HG02610 (cell line): ENCODE data around the gene VILL.

Experiments used
- ATAC-seq: cut with Tn5 transposase; IDR thresholded peaks from one replicate; pipeline ENCODE4 v1.9.1; 2021; ENCODE audit warnings: mild to moderate bottlenecking, moderate library complexity; ENCODE audit not compliant: unreplicated experiment

Gene VILL

DNA sequence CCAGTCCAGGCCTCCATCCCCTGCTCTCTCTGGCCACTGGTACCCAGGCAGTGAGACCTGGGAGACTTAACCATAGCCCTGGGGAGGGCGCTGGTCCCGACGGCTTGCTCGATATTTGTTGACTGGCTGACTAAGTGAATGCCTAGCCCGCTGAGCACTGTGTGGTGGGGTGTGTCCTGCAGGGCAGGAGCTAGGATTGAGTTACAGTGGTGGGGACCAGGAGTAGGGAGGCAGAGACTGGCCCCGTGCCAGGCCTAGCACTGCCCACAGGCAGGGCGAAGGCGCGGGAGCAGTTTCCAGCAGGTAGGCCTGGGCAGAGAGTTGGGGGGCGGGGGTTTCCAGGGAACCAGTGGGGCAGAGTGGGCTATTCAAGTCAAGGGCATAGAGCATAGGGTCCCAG, at the start of gene VILL:
Gene VILL, plus strand, starts transcription at position 260 of the 400 bp plus-strand sequence. CDS start 2,887 bp downstream, outside the sequence.
- no peak for ATAC-seq

DNA sequence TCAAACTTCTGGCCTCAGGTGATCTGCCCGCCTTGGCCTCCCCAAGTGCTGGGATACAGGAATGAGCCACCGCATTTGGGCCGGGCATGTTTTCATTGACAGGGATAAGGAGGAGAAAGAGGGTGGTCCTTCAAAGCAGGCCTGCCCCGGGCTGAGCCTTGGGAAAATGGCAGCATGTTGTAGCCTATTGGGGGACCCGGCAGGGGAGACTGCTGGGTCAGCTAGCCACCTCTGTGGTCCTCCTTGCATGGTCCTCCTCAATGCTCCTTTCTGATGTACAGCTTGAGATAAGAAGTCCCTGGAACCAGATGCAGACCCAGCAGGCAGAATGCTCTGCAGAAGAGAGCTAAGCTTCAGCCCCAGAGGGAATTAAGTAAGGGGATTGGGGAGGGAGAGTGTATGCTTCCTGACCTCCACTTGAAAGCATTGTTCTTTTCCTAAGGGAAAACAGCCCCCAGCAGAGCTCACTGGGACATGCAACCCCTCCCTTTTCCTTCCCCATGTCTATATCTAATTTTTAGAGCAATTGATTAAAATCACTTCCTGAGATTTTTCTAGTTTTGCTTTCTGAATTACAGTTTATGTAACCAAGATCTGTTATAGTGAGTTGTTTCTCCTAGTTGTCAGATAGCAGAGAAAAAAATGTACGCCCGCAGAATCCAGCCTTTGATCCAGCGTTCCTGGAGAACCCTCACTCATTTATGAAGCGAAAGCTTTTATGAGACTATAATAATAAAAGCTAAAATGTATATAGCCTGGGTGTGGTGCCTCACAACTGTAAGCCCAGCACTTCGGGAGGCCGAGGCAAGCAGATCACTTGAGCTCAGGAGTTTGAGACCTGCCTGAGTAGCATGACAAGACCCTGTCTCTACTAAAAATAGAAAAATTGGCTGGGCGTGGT, 48.7 kb upstream of the VILL start:
- no peak for ATAC-seq

DNA sequence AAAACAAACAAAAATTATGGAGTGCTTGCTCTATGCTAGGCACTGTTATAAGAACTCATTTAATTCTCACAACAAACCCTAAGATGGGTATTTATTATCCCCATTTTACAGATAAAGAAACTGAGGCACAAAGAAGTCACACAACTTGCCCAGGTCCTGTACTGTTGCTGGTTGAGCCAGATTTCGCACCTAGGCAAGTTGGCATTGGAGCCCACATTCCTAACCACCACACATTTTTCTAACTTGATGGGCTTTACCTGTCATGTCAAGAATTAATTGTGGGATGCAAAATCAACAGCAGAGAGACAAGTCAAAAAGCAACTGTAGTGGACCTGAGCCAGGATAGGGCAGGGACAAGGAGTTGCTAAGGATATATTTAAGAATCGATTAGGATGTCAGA, 47.9 kb upstream of the VILL start:
- ATAC-seq = no peak

- ATAC-seq = no peak
Measured at GRCh38 chr3:37943126-37943525, 47.5 kb upstream of the VILL start.

- no peak for ATAC-seq
Measured at GRCh38 chr3:37943631-37944314, 46.8 kb upstream of the VILL start.

- no peak for ATAC-seq
Measured at GRCh38 chr3:37944391-37944842, 46.2 kb upstream of the VILL start.

- ATAC-seq = no peak
Measured at GRCh38 chr3:37945156-37945806, 45.3 kb upstream of the VILL start.

DNA sequence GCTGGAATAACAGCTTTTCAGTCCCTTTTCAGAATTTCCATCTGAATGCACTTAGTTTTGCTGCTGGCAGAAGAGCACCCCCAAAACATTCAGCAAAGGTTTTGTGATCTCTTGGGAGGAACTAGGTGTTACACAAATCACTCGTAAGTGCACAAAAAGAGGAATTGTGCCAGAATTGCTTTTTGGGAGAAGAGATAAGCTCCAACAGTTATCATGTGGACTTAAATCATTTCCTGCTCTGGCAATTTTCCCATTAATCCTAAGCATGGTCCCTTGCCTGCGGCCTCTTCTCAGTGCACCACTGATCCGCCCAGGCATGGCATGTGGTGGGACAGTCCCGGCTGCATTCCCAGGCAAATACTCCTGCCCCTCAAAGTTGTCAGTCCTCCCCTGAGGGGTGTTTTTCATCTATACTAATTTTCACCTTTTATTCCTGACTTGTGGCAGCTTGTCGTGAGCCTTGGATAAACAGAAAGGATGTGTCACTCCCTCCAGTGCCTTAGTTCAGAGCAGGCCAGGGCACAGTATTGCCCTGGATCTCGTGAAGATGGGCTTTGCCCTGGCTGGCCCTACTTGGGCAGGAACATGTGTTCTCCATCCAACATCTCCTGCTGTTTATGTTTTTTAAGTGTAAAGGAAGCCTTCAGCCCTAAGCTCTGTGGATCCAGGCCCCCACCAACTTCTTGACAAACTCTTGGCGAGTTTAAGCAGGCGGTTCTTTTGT, 44.6 kb upstream of the VILL start:
- no peak for ATAC-seq

DNA sequence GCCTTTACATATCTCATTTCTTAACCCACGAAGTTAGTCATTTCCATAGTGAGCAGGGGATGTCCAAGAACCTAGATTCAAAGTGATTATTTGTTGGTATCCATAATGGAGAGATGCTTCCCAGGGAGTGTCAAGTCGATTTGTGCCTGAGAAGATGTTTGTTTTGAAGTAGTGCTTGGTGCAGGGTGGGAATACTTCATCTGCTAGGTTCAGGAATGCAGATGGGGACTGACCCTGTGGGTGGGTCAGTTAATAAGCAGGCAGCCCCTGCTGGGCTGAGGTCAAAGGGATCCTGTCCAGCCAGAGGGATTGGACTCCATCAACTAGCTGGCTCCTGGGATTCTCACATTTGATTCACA, 44.1 kb upstream of the VILL start:
- no peak for ATAC-seq

DNA sequence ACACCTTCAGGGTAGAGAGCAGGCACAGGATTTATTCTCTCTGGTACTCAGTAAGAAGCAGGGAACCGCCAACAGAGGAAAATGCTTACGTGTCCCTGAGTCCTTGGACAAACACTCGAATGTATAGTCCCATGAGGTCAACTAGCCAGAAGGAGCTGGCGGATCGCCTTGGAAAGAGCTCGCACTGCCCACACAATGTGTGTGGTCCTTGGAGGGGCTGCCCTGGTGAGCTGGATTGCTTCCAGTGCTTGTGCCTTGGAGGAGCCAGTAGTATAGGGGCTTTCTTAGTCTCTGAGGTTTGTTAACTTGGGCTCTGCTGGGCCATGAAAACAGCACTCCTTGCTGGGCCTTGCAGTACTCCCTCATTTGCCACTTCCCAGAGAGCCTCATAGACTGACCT, 40.7 kb upstream of the VILL start:
- ATAC-seq = no peak

DNA sequence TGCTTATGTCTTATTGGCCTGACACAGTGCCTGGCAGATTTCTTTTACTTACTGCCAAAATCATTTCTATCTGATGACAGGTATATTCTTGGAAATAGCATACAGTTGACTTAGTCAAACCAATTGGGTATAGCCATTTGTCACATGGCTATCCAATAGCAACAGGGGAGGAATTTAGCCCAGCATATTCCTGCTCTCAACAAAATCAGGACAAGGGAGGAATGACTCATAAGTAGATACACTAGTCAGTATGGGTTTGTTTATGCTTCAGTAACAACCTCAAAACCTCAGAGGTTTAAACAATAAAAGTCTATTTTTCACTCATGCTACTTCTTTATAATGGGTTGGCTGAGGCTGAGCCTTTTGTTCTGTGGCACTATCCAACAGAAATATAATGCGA, 38.0 kb upstream of the VILL start:
- no peak for ATAC-seq

GRCh38 chr3:37953226-37953625, 37.4 kb upstream of the VILL start:
- ATAC-seq = no peak

DNA sequence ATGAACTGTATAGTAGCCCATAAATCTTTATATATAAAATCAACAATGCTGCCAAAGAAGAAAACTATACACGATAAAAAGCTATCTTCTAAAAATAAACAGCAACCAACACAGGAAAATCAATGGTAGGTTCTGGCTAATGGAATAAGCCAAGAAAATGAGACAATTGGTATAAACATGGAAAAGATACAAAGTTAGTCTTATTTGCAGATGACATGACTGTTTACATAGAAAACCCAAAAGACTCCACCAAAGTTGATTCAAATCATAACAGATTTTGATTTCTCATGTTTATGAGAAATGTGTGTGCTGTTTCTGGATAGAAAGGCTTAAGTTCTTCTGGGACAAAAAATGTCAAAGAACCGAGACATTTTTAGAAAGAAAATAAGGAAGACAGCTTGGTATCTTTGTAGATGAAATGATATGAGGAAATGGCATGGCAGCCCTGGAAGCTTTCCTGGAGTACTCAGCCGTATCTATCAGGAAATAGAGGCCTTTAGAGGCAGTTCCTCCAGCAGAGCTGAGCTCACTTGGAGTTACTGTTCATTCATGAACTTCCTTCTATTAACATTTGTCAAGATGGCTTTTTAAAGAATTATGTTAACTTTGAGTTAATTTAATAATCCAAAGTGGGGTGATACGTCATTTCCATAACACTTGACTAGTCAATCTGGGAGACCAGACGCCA, 36.7 kb upstream of the VILL start:
- no peak for ATAC-seq

- no peak for ATAC-seq
Measured at GRCh38 chr3:37954881-37955280, 35.7 kb upstream of the VILL start.

DNA sequence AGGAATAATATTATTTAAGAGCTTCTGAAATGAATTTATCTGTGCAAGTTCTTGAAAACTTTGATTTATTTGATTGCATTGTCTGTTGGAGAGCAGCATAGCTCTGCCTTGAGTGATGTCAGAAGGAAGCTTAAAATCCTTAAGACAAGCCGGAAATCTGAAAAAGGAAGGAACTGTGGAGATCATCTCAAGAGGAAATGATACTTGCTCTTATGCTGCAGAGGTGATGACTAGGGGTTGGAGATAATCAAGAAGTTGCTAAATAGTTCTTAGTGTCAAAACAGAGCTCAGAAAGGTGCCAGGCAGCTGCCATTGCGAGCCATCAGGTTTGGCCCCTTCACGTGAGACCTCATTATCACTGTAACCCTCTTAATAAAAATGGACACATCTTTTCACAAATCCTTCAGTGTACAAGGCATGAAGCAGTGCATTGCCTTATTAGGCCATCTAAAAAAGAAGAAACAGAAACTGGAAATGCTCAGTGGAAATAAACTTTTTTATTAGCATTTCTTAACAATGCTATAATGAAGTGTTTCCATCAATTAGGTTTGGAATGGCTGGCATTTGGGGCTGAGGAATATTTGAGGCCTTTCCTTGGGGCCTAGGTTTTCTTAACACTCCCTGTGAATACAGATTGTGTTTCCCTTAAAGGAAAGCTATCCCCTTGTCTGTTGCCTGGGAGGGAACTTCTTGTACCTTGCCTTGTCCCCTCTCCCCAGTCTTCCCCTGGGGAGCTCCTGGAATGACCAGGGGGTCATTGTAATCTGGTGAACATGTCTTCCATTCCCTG, 34.5 kb upstream of the VILL start:
- no peak for ATAC-seq

GRCh38 chr3:37956723-37957538, 33.7 kb upstream of the VILL start:
- no peak for ATAC-seq

DNA sequence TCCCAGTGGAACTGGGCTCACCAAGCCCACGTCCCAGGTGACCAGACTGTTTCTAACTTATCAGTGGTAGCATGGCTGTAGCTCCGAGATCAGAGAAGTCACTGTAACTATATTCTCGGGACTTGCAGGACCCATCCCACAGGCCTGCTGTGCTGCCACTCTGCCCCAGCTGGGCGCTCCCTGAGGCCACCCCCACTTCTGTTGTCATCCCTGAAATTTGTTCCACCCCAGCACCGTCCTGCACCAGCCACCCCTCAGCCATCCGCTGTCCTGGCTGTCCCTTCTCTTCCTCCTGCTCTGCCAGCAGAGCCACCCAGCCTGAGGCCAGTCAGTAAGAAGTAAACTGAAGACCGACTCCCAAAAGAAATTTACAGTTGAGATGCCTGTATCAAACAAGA, 33.0 kb upstream of the VILL start:
- ATAC-seq = no peak

DNA sequence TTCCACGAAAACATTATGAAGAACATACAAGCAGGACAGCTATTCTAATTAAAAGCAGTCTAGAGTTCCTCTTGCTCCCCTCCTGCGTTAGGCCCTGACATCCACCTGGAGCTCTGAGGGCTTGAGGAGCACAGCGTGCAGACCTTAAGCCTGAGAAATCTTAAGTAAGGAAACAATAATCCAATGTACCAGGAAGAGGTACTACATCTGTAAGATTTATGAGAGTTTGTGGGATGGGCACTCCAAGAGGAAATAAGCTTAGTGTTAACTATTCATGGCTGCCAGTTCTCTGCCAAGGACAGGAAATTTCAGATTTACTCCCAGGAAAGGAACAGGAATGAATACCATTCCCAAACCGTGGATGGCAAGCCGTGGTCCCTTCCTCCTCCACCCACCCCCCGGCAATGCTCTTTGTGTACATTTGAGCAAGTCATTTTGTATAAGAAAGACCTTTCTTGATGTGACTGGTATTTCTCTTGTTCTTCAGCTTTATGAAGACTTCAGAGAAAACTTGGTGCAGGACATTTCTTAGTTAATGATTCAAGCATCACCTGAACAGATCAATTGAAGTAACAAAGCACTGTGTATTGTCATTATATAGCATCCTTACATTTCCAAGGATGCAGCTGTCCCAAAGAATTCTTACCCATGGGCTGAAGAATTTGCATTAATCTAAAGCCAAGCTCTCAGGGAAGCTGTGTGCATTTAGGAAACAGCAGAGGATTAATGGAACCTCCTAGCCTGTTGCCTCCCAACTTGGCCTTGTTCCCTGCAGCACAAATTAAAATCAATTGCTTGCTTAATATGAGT, 28.8 kb upstream of the VILL start:
- no peak for ATAC-seq
